GM21576 (cell line): ENCODE measurements around the gene CATSPER3.

Experiments used
- ATAC-seq: cut with Tn5 transposase; IDR thresholded peaks from one replicate; pipeline ENCODE4 v1.9.1; 2021; ENCODE audit warnings: mild to moderate bottlenecking, moderate library complexity; ENCODE audit not compliant: unreplicated experiment

Gene CATSPER3

DNA sequence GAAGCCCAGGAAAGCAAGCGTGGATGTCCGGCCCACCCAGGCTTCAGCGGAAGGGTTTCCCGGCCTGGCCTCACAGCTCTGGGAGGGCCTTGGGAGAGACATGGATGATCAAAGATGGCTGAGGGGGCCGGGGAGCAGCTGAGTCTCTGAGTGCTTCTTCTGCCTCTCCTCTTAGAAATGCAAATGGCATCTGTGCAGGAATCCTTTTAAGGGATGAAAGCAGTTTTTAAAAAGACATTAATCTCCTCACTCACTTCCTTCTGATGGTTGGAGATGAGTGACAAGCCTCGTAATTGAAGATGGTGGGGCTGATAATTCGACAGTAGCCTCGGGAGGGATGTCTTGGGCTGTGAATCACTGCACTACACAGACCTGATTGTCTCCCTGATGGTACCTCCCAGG lies 90.6 kb downstream of the CATSPER3 start:
- no peak for ATAC-seq

DNA sequence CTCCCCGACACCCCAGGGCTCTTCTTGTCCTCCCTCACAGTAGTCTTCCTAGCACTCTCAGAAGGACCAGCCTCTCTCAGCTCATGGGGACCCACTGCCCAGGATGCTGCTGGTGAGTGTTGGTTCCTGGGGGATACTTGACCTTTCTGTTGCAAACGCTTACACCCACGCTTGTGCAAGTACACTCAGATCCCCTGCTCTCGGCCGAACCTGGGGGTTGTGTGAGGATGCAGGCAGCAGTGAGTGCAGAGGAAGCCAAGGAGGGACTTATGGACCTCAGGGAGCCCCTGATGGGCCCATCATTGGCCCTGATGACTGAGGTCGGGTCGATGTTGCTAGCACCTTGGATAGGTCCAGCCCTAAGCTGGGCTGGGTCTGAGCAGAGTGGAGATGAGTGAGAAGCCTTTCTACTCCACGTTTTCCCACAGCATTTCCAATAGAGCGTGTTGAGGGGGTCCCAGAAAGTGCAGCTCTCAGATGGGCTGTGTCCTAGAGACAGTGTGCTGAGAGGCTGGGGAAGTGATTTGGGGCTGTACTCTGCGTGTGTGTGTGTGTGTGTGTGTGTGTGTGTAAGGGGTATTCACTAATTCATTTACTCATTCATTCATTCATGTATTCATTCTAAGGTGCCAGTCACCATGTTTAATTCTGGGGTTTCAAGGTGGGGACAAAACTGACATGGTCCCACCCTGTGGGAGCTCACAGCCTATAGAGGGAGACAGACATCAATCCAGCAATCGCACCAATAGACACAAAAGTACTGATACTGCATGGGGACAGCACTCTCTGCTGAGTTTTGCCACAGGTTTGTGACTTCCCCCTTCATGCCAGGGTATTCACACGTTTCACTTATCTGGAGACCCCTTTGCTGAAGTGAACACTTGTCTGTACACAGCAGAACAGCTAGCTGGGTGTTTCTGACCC lies 91.6 kb downstream of the CATSPER3 start:
- ATAC-seq = no peak

DNA sequence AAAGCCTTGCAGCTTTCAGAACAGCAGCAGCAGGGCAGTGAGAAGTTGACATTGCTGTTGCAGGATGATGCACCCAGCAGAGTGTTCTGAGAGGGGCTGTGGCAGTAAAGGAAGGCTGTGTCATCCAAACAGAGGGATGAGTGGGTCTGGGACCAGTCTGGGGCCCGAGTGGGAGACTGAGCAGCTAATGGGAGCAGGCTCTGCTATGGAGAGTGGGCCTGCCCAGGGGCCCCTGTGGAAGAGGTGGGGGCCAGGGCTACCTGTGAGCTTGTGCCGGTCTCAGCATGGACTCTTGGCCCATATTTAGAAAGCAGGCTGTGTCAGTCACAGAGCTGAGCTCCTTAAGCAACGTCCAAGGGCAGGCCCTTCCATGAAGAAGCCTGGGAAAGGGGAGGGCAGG lies 92.3 kb downstream of the CATSPER3 start:
- no peak for ATAC-seq

DNA sequence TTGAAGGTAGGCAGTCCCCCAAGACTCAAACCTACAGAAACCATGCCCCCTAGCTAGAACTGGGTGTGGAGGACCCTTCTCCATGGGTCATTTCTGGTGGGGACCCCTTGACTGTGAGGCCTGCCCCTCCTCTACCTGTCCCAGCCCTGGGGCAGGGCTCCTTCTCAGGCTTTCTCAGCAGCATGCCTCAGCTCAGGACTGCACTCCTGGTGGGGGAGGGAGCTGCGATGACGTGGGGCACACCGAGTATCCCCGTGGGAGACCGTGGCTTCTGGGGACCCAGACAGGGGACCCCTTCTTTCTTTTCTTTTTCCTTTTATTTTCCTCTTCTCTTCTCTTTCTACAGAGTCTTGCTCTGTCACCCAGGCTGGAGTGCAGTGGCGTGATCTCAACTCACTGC lies 93.3 kb downstream of the CATSPER3 start:
- ATAC-seq = no peak
